Lower lobe of right lung (tissue), 2 donors: ENCODE results near the gene WNT9B. TPM values are rescaled to one million over a fixed set of nuclear protein-coding genes. Genes with fewer than 3 reads are reported as not detected.

ENCODE experiments used
- ATAC-seq, 2 donors: fragments of 200-7000 bp; cut with Tn5 transposase; one replicate each; pipeline ENCODE4 v1.9.1; 2020 to 2022; ENCODE audit warnings: mild to moderate bottlenecking in 2 of 2, moderate library complexity in 2 of 2
- DNase-seq: peaks from one replicate; pipeline ENCODE4 v3.0.0-alpha.2; 2020
- H3K27ac ChIP-seq: fragments of 200-600 bp; one replicate; pipeline ENCODE4 v1.8.0; 2022
- H3K27me3 ChIP-seq: fragments of 200-600 bp; one replicate; pipeline ENCODE4 v1.8.0; 2022; ENCODE audit warnings: low read depth
- H3K36me3 ChIP-seq: fragments of 200-600 bp; one replicate; pipeline ENCODE4 v1.8.0; 2022; ENCODE audit warnings: mild to moderate bottlenecking
- H3K4me1 ChIP-seq: fragments of 200-600 bp; one replicate; pipeline ENCODE4 v1.8.0; 2022
- H3K4me3 ChIP-seq: fragments of 200-600 bp; one replicate; pipeline ENCODE4 v1.8.0; 2022; ENCODE audit warnings: mild to moderate bottlenecking
- H3K9me3 ChIP-seq: fragments of 200-600 bp; one replicate; pipeline ENCODE4 v1.8.0; 2022
- intact Hi-C: fragments of 100-400 bp; cut with DNase I; formaldehyde crosslinking; loops from one replicate; pipeline ENCODE4 v1.11.0; 2022
- total RNA-seq: library from RNA; stranded (reverse); fragmentation: NEBNext Ultra II Directional; extraction: Animal tissue kit (Norgen Biotek cat#: 25700); gene quantifications from one replicate; pipeline ENCODE4 v1.2.1, GENCODE V29; 2021
- TF ChIP-seq, protein P1 (sequence below): fragments of 200-600 bp; IDR thresholded peaks from one replicate; pipeline ENCODE4 v1.8.0; 2022; ENCODE audit warnings: antibody characterized with exemption, mild to moderate bottlenecking
- donor health status: DM: no; HTN: yes; CAD: no; lungs with severe emphysema.

Gene WNT9B
- total RNA-seq, 1 donor from 2014 or later: 0.80 TPM

DNA sequence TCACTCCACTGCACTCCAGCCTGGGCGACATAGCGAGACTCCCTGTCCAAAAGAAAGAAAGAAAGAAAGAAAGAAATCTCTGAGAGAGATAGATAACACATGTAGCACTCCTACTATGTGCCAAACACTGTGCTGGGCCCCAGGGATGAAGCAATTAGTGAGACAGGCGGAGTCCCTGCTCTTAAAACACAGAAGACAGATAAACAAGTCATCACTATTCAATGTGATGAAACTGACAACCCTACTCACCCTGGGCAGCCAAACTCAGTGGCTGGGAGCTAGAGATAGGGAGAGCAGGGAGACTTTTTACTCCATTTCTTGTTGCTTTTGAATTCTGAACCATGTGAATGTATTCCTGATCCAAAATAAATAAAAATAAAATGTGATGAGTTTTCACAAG is 36.3 kb downstream of the WNT9B start:
- peaks cover 15% of the 10 kb centered on the region for H3K27me3 ChIP-seq
- no peaks in the 10 kb centered on the region for H3K36me3 ChIP-seq
- no peak for ATAC-seq
- no peaks in the 10 kb centered on the region for H3K9me3 ChIP-seq
- TF ChIP-seq, protein P1, sequence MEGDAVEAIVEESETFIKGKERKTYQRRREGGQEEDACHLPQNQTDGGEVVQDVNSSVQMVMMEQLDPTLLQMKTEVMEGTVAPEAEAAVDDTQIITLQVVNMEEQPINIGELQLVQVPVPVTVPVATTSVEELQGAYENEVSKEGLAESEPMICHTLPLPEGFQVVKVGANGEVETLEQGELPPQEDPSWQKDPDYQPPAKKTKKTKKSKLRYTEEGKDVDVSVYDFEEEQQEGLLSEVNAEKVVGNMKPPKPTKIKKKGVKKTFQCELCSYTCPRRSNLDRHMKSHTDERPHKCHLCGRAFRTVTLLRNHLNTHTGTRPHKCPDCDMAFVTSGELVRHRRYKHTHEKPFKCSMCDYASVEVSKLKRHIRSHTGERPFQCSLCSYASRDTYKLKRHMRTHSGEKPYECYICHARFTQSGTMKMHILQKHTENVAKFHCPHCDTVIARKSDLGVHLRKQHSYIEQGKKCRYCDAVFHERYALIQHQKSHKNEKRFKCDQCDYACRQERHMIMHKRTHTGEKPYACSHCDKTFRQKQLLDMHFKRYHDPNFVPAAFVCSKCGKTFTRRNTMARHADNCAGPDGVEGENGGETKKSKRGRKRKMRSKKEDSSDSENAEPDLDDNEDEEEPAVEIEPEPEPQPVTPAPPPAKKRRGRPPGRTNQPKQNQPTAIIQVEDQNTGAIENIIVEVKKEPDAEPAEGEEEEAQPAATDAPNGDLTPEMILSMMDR: no peak
- no peaks in the 10 kb centered on the region for H3K4me1 ChIP-seq
- no peak overlapping the region for H3K27ac ChIP-seq
- intact Hi-C loops: no loop called here
- DNase-seq: no peak
- no peak overlapping the region for H3K4me3 ChIP-seq

DNA sequence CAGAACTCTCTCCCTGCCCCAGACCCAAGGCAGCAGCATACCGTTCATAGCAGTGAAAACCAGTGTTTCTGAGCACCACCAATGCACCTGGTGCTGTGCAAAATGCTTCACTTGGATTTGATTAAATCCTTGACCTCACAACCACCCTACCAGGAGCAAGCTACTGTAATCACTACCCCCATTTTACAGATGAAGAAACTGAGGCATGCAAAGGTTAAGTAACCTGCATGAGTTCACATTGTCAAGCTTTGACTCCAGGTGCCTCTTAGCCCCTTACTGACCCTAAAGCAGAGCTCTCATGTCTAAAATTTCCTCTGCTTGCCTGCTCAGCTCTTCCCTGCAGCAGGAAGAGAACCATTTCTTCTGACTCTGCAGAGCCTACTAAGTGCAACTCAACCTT is 37.3 kb downstream of the WNT9B start:
- Histone ChIP-seq H3K27me3 (peaks cover 24% of the 10 kb centered on the region), H3K4me1 (no peaks in the 10 kb centered on the region), H3K36me3 (no peaks in the 10 kb centered on the region), H3K27ac (no peak overlapping the region), H3K9me3 (no peaks in the 10 kb centered on the region), H3K4me3 (no peak overlapping the region)
- intact Hi-C loops: no loop called here
- DNase-seq (no peak), ATAC-seq (no peak)
- TF ChIP-seq, protein P1: no peak

DNA sequence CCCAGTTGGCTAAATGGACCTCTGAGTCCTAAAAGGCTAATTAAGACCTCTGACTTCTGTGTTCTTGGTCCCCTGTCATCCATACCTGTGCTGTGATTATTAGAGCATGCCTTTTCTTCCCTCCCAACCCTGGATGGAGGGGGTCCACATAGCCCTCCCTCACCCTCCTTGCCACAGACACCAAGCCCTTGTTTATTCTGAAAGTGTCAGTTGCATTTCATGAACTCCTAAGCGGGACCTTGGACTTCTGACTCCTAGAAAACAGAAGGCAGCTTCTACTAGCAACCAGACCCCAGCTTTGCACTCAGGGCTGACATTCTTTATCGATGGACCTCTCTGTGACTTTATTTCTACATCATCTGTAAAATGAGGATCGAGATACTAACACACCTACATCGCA is 38.1 kb downstream of the WNT9B start:
- H3K4me1 ChIP-seq: no peaks in the 10 kb centered on the region
- peaks cover 24% of the 10 kb centered on the region for H3K27me3 ChIP-seq
- no peaks in the 10 kb centered on the region for H3K9me3 ChIP-seq
- no peaks in the 10 kb centered on the region for H3K36me3 ChIP-seq
- intact Hi-C loops: no loop called here
- no peak overlapping the region for H3K27ac ChIP-seq
- TF ChIP-seq, protein P1: no peak
- no peak overlapping the region for H3K4me3 ChIP-seq
- no peak for DNase-seq
- no peak for ATAC-seq

DNA sequence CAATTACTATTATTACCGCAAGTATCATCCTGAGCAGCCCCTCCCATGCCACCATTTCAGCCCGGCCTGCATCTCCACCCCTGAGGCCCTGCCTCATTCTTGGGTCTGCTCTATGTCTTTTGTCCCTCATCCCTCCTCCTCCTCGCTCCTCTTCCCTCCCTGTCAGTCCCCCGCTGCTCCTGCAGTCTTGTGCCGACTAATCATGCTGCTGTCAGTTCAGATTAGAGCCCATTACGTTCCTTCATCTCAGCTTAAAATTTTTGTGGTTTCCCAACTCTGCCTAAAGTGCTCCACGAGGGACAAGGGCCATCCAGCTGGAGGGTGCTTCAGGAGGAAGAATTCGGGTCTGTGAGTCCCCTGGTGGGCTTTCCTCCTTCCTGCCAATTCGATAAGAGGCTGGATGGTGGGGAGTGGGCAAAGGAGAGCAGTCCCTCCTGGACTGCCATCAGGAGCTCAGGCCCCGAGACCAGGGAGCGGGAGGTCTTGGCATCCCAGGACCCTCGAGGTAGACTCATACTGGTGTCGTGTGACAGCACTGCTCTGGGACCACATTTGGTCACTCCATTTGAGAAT is 38.7 kb downstream of the WNT9B start:
- no peak overlapping the region for H3K4me3 ChIP-seq
- TF ChIP-seq, protein P1: no peak
- H3K27me3 ChIP-seq: peaks cover 24% of the 10 kb centered on the region
- DNase-seq (no peak), ATAC-seq (no peak)
- intact Hi-C loops: no loop called here
- H3K36me3 ChIP-seq: no peaks in the 10 kb centered on the region
- no peak overlapping the region for H3K27ac ChIP-seq
- no peaks in the 10 kb centered on the region for H3K9me3 ChIP-seq
- no peaks in the 10 kb centered on the region for H3K4me1 ChIP-seq

DNA sequence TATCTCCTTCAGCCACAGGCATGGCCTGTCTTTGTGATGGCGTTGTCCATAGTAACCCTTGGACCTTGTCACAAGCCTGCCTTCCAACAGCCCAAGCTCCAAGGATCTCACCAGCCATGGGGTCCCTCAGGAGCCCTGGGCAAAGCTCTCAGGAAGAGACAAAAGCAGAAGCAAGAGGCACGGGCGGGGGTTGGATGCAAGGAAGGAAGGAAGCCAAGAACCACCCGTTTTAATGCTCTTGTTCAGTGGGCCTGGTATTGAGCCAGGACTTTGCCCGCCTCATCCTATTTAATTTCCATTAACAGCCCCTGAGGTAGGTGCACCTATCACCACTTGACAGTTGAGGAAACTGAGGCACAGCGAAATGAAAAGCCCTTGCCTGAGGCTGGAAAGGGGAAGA is 39.3 kb downstream of the WNT9B start:
- Histone ChIP-seq H3K27ac (no peak overlapping the region), H3K9me3 (no peaks in the 10 kb centered on the region), H3K4me1 (no peaks in the 10 kb centered on the region), H3K36me3 (no peaks in the 10 kb centered on the region), H3K4me3 (no peak overlapping the region), H3K27me3 (peaks cover 24% of the 10 kb centered on the region)
- no peak for ATAC-seq
- DNase-seq: no peak
- TF ChIP-seq, protein P1: no peak
- intact Hi-C loops: no loop called here
